ENCODE data around the gene PRDX5.
"Not testable (repeated sequence)": the region's sequence is repeated elsewhere in the genome, so short reads cannot be mapped to it uniquely, and the experiment has no call there.

DNA sequence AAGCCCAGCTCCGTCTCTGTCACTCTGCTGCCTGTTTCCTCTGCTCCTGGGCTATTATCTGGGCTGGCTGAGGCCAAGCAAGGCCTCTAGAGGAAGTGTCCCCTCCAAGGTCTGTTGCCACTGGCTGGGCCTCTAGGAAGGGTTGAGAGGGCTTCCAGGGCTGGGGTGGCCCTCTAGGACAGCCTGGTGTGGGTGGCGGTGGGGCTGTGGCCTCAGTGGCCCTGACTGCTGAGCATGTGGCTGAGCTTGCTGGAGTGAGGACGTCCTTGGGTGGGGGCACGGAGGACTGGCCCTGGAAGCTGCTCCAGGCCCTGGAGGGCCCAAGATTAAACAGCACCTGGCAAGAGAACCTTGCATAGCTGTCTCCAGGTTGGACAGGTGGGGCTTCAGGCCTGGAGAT lies 6.1 kb downstream of the PRDX5 start:
- not testable (repeated sequence) for TF ChIP-seq NR2F1 (conservative IDR thresholded peaks at IDR 0.05); POLR2AphosphoS5 (IDR thresholded peaks at IDR 0.05; ENCODE audit: low read length); EZH2 (IDR thresholded peaks at IDR 0.05; ENCODE audit: borderline replicate concordance, control insufficient read depth, low read depth, low read length); EP300 (IDR thresholded peaks at IDR 0.05; ENCODE audit: borderline replicate concordance in 1 of 2, control insufficient read depth in 1 of 2, low read depth in 2 of 2, low read length in 2 of 2); TAF1 (IDR thresholded peaks at IDR 0.05; ENCODE audit: borderline replicate concordance, low read depth, low read length)
- TF ChIP-seq, protein P1, sequence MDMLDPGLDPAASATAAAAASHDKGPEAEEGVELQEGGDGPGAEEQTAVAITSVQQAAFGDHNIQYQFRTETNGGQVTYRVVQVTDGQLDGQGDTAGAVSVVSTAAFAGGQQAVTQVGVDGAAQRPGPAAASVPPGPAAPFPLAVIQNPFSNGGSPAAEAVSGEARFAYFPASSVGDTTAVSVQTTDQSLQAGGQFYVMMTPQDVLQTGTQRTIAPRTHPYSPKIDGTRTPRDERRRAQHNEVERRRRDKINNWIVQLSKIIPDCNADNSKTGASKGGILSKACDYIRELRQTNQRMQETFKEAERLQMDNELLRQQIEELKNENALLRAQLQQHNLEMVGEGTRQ (IDR thresholded peaks at IDR 0.05; ENCODE audit: borderline replicate concordance, low read depth, low read length): not testable (repeated sequence)

All from GM12878 (cell line).